IPS DF 19.7 (cell line): ENCODE measurements around the gene LSAMP.
A peak's percentile ranks its signal among the peaks of the same experiment; 100 is the strongest.

ENCODE experiments used
- DNase-seq: peaks from one replicate; pipeline ENCODE4 v3.0.0-alpha.2; 2013; ENCODE audit warnings: low read depth, low spot score

The LSAMP gene

DNA sequence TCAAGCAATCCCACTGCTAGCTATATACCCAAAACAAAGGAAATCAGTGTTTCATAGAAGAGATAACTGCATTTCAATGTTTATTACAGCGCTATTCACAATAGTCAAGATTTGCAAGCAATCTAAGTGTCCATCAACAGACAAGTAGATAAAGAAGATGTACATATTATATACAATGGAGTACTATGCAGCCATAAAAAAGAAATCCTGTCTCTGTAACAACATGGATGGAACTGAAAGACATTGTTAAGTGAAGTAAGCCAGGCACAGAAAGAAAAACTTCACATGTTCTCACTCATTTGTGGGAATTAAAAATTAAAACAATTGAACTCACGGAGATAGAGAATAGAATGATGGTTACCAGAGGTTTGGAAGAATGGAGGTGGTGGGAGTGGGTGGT lies 89.2 kb downstream of the LSAMP start:
- no peak for DNase-seq

DNA sequence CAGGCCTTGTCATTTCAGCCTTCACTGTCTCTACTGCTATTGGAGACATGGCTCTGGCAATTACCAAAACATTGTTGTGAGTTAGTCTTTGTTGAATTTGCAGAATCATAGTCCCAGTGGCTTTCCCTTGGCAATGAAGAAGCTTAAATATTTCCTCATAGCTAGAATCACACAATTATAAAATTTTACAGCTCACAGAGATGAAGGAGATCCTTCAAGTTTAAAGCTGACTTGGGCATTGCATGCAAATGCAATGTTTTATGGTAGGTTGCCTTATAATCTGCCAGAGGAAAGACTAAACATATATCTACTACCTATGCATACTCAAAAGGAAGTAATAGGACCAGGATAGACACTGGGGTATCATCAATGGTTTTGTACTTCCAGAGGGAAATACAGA lies 90.9 kb downstream of the LSAMP start:
- DNase-seq, result no peak

- DNase-seq, result no peak
Observed at GRCh38 chr3:116350119-116350733, 95.1 kb downstream of the LSAMP start.

DNA sequence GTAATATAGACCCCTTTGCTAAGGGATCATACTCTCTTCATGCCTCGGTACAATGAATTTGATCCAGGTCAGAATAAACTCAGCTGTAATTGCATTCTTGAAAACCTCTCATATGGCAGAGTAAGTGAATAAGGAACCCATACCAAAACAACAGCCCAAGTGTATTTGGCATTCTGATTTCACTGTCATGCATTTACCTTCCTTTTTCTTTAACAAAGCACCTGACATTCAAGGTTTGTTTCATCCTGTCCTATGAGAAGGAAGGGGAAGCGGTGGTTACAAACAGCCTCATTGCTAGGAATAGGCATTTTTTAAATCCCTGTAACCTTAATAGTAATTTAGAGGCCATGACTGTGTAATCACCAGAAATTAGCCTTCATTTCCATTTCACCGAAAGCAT lies 97.1 kb downstream of the LSAMP start:
- no peak for DNase-seq

DNA sequence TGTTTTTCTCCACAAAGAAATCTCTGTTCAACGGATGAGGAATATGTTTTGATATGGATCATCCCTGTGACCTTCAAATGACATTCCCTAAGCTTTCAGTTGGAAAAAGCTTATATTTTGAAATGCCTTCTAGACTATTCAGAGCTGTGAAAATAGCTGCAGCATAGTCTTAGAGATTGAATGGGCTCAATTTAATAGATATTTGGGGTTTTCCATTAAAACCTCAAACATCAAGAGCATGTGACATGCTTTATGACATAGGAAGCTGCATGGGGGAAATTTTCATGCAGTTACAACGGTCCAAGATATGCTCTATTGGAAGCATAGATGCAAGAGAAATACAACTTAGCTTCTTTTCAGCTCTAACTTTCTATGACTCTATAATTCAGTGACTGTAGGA lies 102.8 kb downstream of the LSAMP start:
- no peak for DNase-seq

DNA sequence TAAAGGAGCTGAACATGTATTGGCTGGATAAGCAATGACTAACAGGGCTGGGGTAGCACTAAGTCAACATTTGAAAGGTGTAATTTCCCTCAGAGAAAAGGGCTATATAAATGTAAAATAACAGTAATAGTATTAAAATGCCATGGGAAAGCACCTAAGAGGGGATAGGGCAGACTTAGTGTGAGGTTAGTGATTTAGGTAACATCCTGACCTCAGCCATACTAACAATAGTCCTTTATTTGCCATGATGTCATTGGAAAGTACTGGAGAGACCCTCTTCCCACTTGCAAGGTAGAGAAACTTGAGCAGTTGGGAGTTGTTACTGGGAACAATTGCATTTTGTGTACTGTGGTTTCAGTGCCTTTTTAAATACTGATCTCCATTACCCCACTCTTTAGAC lies 103.4 kb downstream of the LSAMP start:
- no peak for DNase-seq

- DNase-seq, result no peak
Observed at GRCh38 chr3:116341381-116341780, 103.9 kb downstream of the LSAMP start.

DNA sequence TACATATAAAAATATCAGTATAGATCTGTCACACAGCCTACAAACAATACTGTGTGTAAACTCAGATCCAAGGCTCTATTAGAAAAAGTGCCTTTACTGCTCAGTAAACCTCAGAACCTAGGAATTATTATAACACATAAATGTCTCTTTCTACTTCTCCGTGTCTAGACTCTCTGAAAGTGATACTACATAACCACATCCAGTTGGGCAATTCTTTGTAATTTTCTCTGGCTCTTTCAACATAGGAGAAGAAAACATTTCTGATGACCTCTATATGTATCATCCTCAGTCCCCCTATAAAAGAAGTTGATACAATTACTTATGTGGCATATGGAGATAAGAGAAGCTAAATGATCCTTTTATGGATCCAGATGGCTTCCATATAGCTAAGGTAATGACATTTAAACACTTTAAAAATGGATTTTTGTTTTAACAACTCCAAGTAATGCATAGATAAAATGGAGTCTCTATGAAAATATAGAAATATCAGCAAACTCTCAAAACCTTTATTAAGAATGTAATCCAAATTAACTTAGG lies 104.5 kb downstream of the LSAMP start:
- DNase-seq, result no peak

DNA sequence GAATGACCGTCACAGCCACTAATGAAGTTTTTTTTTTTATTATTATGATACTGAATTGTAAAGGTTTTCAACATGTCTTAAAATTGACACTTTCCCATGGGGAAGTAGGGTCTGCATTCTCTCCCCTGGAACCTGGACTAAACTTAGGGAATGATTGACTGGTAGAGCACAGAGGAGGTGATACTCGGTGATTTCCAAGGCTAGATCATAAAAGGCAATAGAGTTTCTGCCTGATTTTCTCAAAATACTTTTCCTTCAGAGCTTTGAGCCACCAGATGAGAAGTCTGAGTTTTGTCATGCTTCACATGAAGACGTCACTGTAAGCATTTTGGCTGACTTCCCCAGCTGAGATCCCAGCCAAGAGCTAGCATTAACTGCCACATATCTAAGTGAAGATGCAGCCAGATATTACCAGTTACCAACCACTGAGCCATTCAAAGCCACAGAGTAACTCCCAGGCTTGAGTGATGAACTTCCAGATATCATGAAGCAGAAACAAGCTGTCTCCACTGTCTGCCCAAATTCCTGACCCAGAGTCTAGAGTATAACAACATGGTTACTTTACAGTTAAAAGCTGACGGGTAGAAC lies 105.8 kb downstream of the LSAMP start:
- no peak for DNase-seq

- DNase-seq, result peak; percentile 17
Observed at GRCh38 chr3:116338713-116339112, 106.6 kb downstream of the LSAMP start.

DNA sequence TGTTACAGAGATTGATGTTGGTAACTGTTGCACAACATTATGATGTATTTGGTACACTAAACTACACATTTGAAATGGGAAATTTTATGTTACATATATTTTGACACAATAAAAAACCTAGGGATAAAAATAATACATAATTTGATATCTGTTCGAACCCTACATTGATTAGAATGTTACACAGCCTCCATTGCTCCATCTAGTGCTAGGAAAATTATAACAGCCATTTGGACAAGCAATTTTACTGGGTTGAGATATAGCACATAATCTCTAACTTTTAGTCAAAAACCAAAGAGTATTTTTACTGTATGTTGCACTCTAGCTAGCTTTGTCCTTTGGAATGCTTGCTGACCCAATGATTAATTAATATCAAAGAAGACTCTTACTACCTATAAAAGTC lies 108.1 kb downstream of the LSAMP start:
- DNase-seq, result no peak

GRCh38 chr3:116331380-116331779 lies 113.9 kb downstream of the LSAMP start:
- DNase-seq, result no peak

GRCh38 chr3:116322750-116323375 lies 122.4 kb downstream of the LSAMP start:
- no peak for DNase-seq

DNA sequence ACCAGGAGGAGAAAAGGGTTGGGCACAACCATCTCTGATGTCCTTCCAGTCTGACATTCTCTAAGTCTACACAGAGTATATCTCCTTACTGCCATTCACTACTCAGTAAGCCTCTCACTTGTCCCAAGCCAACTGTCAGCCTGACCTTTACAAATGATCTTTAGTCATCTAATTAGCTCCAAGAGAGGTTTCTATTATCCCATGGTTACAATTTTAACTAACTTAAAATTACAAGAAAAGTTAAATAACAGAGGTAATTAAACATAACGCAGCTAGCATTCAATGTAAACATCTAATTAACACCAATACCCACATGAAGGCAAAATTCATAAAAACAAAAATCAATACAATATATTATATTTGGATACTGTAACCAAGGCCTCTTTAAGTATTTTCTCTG lies 126.9 kb downstream of the LSAMP start:
- no peak for DNase-seq

- no peak for DNase-seq
Observed at GRCh38 chr3:116316771-116317170, 128.5 kb downstream of the LSAMP start.

GRCh38 chr3:116314476-116314875 lies 130.8 kb downstream of the LSAMP start:
- no peak for DNase-seq

- no peak for DNase-seq
Observed at GRCh38 chr3:116306720-116307119, 138.6 kb downstream of the LSAMP start.

- no peak for DNase-seq
Observed at GRCh38 chr3:116306149-116306548, 139.1 kb downstream of the LSAMP start.

DNA sequence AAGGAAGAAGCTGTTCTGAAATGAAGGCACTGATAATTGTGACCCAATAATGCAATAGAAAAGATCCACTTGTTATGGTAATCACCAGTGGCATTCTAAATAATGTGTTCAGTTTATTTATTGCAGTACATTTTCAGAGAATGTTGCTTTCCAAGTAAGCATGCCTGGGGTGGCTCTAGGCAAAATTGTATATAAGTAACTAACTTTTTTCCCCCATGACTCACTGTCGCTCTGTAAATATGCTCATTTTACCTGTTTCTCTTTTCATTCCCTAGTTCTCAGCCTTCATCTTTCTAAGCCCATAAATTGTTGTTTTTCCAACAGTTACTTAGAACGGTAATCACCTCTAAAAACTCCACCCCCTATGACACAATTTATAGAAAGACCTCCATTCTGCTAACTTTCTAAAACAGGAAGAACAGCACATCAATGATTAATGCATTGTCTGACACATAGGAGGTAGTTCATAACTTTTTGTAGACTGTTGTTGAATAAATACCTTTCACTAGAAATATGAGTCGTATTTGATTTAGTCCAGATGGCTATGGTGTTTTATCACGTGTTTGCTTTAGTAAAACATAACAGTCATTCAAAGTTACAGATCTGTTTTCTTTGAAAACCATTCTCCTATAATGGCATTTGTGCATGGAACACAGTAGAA lies 143.1 kb downstream of the LSAMP start:
- no peak for DNase-seq

GRCh38 chr3:116301422-116301821 lies 143.9 kb downstream of the LSAMP start:
- no peak for DNase-seq

DNA sequence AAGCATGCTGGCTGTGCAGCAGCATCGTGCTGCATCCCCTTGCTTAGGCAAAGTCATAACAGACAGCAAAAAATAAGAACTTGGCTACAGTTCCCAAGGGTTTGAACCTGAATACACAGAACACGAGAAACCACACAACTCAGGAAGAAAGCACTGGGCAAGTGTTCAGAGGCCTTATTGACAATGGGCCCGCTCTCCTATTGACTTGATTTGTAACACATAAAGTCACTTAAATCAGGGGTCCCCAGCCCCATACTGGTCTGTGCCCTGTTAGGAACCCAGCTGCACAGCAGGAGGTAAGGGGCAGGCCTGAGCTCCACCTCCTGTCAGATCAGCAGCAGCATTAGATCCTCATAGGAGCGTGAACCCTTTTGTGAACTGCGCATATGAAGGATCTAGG lies 145.1 kb downstream of the LSAMP start:
- no peak for DNase-seq

DNA sequence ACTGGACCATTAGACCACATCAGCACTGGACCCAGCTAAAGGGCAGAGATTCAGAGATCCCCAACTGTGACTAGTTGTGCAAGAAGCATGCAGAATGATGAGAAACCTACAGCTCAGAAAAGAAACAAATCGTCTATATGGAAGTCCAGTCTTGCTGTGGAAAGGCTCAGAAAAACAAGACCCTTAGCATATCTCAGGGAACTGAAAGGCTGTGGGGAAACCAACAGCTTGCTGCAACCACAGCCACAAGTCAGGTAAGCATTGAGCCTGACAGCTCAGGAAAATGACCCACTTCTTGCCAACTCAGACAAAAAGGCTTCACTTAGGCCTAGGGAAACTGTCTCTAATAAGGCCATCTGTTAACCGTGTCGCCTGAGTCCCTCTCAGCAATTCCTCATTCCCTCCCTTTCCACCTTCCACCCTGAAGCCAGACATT lies 145.6 kb downstream of the LSAMP start:
- DNase-seq, result no peak

DNA sequence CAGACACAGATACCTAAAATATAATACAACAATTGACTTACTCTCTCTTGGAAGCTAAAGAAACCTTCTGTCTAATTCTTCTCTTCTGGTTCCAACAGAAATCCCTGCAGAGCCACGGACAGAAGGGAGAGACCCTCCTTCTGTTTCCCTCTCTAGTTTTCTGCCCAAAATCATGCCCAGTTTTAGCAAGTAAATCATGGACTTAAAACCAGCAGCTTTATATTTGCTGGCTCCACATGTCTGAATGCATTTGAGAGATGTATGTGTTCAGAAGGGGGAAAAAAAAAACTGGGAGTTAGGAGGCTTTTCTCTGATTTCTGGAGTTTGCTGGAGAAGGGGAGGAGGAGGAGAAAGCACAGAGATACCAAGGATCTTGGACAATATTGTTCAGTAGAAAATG lies 147.1 kb downstream of the LSAMP start:
- DNase-seq, result no peak
